Type B pancreatic cell (in vitro differentiated cells): Measurements from ENCODE around the gene SARS1. TPM values are rescaled to one million over a fixed set of nuclear protein-coding genes. Genes with fewer than 3 reads are reported as not detected.

Experiments
- DNase-seq: peaks from one replicate; pipeline ENCODE4 v3.0.0; 2021; ENCODE audit warnings: mixed read lengths; ENCODE audit not compliant: unreplicated experiment; ENCODE audit errors: extremely low spot score
- H3K27ac Mint-ChIP-seq: 2 replicates; pipeline ENCODE4 v1.8.0; 2021; ENCODE audit warnings: mild to moderate bottlenecking, mixed read lengths
- H3K27me3 Mint-ChIP-seq: 2 replicates; pipeline ENCODE4 v1.8.0; 2021; ENCODE audit warnings: mixed read lengths
- H3K36me3 Mint-ChIP-seq: 2 replicates; pipeline ENCODE4 v1.8.0; 2021; ENCODE audit warnings: mixed read lengths
- H3K4me1 Mint-ChIP-seq: one replicate; pipeline ENCODE4 v1.8.0; 2021; ENCODE audit warnings: mixed read lengths; ENCODE audit not compliant: unreplicated experiment
- H3K4me3 Mint-ChIP-seq: 2 replicates; pipeline ENCODE4 v1.8.0; 2021; ENCODE audit warnings: mild to moderate bottlenecking, mixed read lengths
- H3K9me3 Mint-ChIP-seq: 2 replicates; pipeline ENCODE4 v1.8.0; 2021; ENCODE audit warnings: mixed read lengths
- CTCF ChIP-seq: fragments of 200-600 bp; sonication (generic); conservative IDR thresholded peaks from 2 replicates; pipeline ENCODE4 v1.5.0; 2021; ENCODE audit warnings: antibody characterized with exemption, mild to moderate bottlenecking
- total RNA-seq: library from RNA; stranded (reverse); gene quantifications from 2 replicates; pipeline ENCODE4 v1.2.1, GENCODE V29; 2021; ENCODE audit warnings: low replicate concordance

The SARS1 gene
- total RNA-seq, 1 donor from 2014 or later, result 136 TPM

- H3K4me3 Mint-ChIP-seq, result no peak overlapping the region
- H3K36me3 Mint-ChIP-seq, result peaks cover 14% of the 10 kb centered on the region
- peak overlapping the region; percentile 71 for H3K27ac Mint-ChIP-seq
- no peaks in the 10 kb centered on the region for H3K9me3 Mint-ChIP-seq
- DNase-seq, result no peak
- peaks cover 19% of the 10 kb centered on the region for H3K4me1 Mint-ChIP-seq
- TF ChIP-seq CTCF, result peak; percentile 72
- peaks cover 3% of the 10 kb centered on the region for H3K27me3 Mint-ChIP-seq
These were observed 25.8 kb downstream of the SARS1 start for GRCh38 chr1:109239409-109240068.

GRCh38 chr1:109240158-109241152 is 26.7 kb downstream of the SARS1 start:
- H3K36me3 Mint-ChIP-seq, result peaks cover 10% of the 10 kb centered on the region
- no peak for DNase-seq
- H3K9me3 Mint-ChIP-seq, result no peaks in the 10 kb centered on the region
- TF ChIP-seq CTCF, result no peak
- H3K27ac Mint-ChIP-seq, result peak overlapping the region; percentile 71
- H3K4me1 Mint-ChIP-seq, result peaks cover 19% of the 10 kb centered on the region
- no peak overlapping the region for H3K4me3 Mint-ChIP-seq
- peaks cover 3% of the 10 kb centered on the region for H3K27me3 Mint-ChIP-seq

- Mint-ChIP-seq H3K4me1 (peaks cover 19% of the 10 kb centered on the region), H3K27me3 (peaks cover 3% of the 10 kb centered on the region), H3K36me3 (peaks cover 5% of the 10 kb centered on the region), H3K4me3 (no peak overlapping the region), H3K27ac (no peak overlapping the region), H3K9me3 (no peaks in the 10 kb centered on the region)
- TF ChIP-seq CTCF, result no peak
- no peak for DNase-seq
These were observed 27.6 kb downstream of the SARS1 start for GRCh38 chr1:109241344-109241743.

GRCh38 chr1:109241841-109242345 is 28.2 kb downstream of the SARS1 start:
- Mint-ChIP-seq H3K4me3 (peak overlapping the region; percentile 50), H3K27me3 (peaks cover 3% of the 10 kb centered on the region), H3K27ac (peak overlapping the region; percentile 35), H3K36me3 (peaks cover 5% of the 10 kb centered on the region), H3K9me3 (no peaks in the 10 kb centered on the region), H3K4me1 (peaks cover 19% of the 10 kb centered on the region)
- no peak for TF ChIP-seq CTCF
- no peak for DNase-seq

GRCh38 chr1:109242387-109242786 is 28.7 kb downstream of the SARS1 start:
- no peak for DNase-seq
- Mint-ChIP-seq H3K36me3 (peaks cover 5% of the 10 kb centered on the region), H3K4me3 (no peak overlapping the region), H3K4me1 (peaks cover 19% of the 10 kb centered on the region), H3K27me3 (peaks cover 3% of the 10 kb centered on the region), H3K27ac (peak overlapping the region; percentile 35), H3K9me3 (no peaks in the 10 kb centered on the region)
- no peak for TF ChIP-seq CTCF
